HG03103 (cell line): ENCODE measurements around the gene TRPM5.

ENCODE experiments used
- ATAC-seq: cut with Tn5 transposase; IDR thresholded peaks from one replicate; pipeline ENCODE4 v1.9.1; 2021; ENCODE audit warnings: low read depth; ENCODE audit not compliant: unreplicated experiment

Gene TRPM5

DNA sequence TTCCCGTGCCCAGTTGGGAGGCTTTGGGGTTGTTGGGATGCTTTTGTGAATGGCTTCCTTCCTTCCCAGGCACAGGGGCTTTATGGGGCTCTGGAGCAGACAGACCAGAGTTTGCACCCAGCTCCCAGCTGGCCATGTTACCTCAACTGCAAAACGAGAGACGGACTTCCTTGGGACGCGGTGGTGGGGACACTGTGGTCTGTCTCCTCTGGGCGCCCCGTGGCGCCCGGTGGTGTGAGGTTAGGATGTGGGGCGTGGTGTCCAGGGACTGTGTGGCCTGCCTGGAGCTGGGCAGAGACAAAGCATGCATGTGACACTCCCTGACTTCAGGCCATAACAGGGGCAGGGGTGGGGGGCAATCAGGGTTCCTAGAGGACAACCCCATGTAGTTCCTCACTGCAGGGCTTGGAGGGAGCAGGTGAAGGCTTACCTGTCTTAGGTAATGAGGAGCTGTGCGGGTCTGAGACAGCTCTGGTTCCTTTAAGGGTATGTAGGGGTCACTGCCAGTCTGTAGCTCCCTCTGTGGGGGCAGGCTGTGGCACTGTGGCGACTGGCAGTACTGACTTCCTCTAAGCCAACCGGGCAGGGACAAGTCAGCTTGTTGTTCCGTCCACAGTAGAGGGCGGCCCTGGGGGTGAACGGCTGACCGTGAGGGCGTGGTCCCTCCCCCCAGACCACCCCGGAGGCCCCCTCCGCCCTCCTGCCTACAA is 14.9 kb upstream of the TRPM5 start:
- no peak for ATAC-seq

DNA sequence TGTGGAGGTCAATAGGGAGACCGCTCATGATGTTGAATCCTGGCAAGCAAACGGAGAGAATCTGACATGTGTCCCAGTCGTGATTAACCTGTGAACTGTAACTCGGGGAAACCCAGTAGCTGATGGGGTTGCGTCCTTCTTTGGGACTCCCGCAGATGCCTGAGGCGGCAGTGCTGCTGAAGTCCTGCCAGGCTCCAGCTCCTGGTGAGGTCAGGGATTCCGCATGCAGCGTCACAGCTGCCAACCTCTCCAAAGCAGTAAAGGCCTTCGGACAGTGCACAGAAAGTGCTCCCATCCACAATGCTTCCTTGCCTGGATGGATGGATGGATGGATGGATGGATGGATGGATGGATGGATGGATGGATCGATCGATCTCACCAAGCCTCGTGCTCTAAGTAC is 14.0 kb upstream of the TRPM5 start:
- ATAC-seq = no peak

DNA sequence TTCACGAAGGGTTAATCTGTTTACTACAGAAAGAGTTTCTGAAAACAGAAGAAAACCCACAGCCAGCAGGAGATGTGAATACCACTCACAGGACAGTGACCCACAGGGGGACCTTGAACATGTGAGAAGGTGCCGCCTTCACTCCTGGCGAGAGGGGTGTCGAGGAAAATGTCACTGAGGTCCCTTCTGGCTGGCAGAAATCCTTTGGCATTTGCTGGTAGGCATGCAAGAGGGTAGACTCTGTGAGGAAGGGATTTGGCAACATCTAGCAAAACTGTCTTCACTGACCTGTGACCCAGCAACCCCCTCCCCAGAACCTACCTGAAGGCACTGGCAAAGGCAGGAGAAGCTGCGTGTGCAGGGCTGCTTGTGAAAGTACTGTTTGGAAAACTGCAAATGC is 9.1 kb upstream of the TRPM5 start:
- ATAC-seq = no peak

DNA sequence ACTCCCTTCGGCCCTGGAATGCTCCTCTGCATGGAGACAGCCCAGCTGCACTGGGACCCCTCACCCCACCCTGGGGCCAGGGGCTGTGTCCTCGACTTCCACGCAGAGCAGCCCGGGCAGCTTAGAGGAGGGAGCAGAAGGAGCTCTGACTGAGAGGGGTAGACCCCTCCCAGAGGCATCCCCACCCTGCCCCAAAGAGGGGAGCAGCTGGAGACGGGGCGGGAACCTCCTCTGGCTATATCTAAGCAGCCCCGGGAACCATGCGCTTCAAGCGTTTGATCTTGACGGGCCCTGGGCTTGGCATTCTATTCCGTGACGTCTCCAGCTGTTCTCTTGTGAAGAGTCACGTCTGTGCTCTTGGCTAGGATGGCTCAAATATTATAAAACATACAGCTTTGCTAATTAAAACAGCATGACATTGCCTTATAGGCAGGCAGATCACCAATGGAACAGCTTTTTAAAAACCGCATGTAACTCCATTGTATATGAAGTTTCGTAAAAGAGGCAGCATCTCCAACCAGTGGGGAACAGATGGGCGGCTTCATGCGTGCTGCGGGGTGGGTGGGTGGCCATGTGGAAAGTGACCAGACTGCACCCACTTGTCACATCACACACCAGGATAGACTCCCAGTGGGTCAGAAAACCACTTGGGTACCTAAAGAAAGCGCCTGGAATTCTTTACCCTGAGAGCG is 8.2 kb upstream of the TRPM5 start:
- no peak for ATAC-seq

DNA sequence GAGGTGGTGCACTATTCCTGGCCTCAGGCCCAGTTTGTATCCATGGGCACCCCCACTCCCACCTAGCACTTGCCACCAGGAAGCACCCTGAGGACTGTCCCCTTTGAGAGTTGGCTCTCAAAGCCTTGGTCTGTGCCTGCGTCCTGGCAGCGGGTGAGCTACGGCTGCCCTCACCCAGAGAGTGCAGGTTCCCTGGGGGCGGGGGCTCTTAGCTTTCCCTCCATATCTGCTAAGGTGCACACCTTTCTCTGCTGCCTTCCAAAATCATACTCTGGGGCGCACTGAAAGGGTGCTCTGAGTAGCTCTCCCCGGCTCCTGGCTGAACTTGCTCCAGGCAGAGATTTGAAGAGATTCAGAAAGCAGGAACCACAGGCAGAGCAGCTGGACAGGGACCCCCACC is 7.6 kb upstream of the TRPM5 start:
- no peak for ATAC-seq

DNA sequence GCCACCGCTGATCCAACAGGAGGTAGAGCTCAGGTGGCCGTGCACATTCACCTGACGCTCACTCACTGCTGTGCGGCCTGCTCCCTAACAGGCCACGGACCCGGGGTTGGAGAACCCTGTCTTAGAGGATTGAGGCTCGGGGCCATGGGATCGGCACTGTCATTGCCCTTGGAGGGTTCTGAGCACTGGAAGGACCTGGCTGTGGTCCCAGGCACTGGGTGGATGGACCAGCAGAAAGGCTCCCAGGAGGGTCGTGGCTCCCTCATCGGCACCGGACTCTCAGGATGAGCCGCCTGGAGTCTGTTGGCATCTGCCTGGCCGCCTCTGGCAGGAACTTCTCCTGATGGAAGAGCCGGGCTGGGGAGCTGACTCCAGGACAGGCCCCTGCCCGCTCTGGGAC is 7.0 kb upstream of the TRPM5 start:
- no peak for ATAC-seq

DNA sequence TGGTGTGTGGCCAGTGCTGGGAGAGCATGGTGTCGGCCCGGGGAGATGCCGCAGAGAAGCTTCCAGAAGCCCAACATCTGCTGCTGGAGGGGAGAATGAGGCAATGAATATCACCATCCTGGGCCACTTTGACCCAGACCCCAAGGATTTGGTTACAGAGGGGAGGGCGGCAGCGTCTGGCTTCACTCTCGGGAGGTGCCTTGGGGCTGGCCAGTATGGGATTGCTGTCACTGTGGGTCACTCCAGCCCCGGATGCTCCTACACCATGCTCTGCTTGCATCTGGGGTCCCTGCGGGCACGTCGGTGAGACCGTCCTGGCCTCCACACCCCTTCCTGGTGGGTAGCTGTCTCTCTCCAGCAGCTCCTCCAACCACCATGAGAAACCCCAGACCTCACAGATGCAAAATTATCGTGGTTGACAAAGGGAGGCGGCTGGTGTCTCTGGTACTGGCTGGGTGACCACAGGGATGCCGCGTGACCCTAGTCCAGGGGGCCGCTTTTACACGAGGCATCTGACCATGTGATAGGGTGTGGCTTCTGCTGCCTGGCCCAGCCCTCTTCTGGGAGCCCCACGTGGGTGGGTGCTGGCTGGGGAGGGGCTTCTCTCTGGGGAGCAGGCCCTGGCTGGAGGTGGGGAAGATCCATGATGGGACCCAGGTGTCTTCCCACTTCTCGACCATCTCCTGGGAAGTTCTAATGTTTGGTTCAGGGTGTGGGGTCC is 6.2 kb upstream of the TRPM5 start:
- no peak for ATAC-seq

DNA sequence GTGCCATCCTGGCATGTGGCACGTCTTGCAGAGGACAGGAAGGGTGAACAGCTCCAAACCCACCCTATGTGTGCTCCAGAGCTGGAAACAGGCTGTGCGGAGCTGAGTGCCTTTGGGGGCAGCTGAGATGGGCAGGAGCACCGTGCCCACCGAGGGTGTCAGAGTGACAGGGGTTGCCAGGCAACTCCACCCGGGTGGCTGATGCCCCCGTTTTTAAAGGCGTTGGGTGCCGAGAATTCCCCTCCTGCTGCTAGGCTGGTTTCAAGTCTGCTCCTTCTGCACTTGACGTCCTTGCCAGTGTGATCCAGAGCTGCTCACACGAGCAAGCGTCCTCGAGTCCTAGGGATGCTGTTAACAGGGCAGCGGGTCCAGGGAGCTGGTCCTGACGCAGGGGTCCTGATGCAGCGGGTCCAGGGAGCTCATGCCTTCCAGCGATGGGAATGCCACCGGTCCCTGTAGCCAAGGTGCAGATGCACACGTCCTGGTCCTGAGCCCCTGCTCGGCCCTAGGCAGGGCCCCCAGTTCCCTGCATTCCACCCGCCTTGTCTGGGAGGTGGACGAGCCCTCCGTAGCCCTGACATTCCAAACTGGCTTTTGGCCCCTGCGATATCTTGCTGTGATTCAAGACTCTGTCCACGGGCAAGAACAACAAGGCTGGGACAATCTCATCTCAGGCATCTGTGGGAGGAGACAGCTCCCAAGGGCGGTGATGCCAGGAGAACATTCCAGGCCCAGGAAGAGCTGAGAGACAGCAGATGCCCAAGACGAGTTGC is 5.4 kb upstream of the TRPM5 start:
- ATAC-seq = no peak

DNA sequence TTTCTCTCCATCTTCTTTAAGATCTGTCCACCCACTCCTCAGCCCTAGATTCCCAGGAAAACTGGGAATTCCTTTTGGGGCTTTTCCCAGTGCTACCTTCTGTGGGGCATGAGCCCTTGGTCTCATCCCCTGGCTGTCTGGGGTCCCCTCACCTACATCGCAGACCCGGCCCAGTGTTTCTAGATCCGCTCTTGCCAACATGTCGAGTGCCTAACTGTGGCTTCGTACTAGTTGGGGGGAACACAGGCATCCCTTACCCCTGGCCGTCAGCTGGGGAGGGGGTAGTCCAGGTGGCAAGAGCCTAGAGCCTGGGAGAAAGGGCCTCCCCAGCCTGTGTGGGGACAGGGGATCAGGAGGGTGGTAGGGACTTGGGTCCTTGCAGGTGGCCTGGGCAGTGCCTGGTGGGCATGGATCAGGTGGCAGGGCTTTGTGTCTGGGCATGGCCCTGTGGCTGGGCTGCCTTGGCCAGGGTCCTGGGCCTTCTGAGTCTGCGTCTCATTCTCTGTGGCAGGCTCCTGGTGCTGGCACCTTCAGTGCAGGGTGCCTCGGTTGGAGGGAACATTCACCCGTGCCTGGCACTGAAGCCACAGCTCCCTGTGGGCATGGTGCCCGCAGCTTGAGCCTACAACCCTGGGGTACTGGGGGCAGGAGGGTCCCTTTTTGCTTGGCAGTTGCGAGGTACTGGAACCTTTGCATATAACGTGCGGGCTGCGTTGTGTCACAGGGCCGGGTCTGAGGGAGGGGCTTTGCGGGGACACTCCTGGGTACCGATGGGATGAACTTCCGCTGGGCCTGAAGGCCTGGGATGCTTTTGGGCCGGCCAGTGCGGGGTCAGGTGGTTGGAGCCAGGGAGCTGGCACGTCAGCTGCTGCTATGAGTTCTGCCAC is 4.6 kb upstream of the TRPM5 start:
- no peak for ATAC-seq

DNA sequence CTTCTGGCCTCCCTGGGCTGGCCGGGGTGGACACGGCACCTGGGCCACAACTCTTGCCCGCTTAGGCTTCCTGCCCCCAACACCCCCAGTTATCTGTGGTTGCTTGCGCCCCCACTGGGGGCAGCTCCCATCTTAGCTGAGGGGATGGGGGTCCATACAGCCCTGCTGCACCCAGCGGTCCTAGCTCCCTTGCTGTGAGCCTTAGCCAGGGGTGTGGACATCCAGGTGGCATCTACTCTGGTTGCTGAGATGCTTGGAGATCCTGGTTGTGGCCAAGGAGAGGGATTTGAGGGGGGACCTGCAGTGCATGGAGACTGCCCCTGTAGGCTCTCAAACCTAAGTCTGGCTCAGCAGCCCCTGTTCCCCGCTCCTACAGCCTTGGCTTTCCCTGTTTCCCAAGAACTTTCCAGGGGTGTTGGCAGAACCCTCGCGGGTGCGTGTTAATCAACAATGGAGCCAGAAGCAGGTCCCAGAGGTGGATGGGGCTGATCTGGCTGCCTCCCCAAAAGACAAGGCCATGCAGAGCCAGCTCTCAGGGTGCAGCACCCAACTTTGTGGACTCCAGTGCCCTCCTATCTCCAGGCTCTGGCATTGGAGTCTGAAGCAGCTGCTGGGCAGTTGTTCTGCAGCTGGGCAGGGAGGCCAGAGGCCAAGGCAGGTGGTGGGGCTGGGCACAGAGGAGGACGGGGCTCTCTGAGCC is 3.8 kb upstream of the TRPM5 start:
- no peak for ATAC-seq

DNA sequence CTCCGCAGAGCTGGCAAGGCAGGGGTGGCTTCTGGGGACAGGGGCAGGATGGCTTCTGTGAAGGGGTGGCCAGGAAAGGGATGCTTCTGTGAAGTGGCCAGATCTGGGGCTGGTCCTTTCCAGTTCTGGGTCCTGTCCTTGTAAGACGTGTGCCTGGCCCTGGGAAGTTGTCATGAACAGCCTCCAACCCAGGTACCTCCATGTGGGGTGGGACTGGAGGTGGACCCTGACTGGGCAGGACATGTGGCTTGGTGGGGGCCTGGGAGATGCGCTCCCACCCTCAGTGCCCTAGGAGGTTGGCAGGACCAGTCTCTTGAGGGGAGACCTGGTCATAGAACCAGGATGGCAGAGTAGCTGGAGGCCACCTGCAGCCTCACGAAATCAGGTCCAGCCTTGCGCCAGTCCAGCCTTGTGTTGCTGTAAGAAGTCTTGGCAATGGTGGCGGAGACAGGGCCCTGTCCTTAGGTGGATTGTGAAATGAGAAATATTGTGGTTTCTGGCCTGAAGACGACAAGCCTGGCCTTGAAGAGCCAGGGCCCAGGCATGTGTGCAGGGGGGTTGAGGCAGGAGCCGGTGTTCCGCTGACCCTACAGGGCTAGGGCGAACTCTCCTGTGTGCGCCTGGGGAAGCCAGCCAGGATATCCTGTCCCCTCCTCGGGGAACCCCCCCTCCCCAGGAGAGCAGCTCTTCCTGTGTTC is 3.1 kb upstream of the TRPM5 start:
- no peak for ATAC-seq

DNA sequence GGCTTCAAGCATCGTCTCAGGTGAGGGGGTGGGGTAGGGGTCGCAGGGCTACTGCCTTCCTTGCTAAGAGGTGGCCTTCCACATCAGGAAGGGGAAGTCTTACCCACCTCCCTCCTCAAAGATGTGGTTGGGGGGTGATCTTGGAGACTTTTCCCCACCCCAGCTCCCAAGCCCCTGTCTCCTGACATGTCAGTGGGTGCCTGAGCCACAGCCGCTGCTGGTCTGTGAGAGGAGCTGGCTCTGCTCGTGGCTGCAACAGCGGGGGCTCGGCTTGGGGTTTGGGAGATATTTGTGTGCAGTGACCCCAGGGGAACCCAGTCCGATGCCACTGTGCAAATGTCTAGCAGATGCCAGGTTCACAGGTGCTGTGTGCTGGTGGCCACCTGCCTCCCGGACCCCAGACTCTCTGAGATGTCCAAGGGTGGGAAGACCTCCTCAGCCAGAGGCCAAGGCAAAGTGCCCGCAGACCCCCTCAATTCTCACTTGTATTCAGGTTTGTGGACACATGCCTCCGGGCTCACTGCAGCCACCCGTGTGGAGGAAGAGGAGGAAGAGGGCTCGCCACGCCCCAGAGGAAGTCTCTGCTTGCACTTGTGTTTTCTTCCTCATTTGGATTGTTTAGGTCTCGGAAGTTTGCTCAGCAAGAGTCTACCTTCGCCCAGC is 2.4 kb upstream of the TRPM5 start:
- ATAC-seq = no peak

DNA sequence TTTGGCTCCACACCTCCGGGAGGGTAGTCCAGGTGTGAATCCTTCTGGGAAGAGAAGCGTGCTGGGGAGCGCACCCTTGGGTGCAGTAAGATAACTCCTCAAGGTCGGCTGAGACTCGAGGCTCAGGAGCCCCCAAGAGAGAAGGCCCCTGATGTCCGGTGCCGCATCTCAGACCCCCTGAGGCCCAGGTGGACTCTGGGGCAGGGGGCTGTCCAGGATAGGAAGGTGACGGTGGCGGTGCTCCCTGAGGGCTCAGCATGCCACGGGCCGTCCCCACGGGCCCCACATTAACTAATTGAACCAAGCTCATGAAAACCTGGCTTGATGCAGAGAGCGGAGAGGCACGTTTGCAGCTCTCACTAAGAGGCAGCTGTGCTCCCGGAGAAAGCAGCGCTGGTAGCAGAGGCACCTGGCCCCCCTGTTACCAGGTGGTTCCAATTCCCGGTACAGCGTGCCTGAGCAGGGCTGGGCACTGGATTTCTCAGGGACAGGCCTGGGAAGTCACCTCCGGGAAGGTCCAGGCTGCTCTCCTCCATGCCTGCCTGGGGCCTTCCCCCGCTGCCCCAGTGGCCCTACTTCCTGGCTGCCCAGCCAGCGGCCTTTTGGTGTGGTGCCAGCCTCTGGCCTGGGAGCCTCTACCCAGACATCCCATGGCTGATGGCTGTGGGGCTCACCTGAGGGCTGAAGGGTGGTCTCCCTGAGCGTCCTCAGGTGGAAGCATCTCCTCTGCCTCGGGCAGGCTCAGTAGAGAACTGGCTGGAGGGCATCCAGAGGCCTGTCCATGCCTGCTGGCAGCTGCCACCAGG is 1.6 kb upstream of the TRPM5 start:
- ATAC-seq = no peak

DNA sequence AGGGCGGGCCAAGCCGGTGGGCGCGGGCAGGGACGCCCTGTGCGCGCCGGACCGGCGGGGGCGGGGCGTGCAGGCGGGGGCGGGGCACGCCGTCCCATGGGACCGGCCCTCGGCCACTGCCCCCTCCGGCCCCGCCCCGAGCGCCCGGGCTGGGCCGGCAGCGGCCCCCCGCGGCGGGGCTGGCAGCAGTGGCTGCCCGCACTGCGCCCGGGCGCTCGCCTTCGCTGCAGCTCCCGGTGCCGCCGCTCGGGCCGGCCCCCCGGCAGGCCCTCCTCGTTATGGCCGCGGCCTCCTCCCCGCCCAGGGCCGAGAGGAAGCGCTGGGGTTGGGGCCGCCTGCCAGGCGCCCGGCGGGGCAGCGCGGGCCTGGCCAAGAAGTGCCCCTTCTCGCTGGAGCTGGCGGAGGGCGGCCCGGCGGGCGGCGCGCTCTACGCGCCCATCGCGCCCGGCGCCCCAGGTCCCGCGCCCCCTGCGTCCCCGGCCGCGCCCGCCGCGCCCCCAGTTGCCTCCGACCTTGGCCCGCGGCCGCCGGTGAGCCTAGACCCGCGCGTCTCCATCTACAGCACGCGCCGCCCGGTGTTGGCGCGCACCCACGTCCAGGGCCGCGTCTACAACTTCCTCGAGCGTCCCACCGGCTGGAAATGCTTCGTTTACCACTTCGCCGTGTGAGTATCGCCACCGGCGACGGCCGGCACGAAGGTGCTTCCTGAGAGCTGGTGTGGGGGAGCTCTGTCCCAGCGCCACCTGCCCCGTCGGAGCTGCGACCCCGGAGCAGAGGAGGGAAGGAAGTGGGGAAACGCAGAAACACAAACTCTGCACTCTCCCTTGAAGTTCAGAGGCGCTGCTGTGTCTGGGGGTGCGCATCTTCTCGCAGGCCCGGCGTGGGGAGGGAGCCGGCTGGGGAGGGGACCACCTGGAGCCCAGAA is 769 bp upstream of the TRPM5 start, which contains the start of gene KCNQ1:
KCNQ1 (plus strand) TSS at position 188 of the 925 bp plus-strand sequence; CDS start at position 279, 91 bp downstream.
- ATAC-seq = no peak

DNA sequence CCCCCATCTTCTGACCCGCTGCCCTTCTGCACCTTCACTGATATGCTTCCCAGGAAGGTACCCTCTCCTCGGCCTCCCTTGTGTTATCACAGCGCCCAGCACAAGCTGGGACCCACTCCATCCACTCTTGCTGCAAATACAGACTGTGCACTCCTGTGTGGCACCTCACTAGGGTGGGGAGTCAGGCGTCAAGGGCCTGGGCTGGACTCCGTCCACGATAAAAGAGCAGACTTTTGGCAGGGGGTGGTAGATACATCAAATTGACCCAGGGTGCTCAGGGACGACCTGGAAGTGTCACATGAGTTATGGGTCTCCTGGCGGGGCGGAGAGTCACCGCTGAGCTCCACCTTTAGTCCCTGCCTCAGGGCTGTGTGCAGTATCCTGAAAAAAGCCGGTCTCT is 908 bp downstream of the TRPM5 start:
- ATAC-seq = no peak

DNA sequence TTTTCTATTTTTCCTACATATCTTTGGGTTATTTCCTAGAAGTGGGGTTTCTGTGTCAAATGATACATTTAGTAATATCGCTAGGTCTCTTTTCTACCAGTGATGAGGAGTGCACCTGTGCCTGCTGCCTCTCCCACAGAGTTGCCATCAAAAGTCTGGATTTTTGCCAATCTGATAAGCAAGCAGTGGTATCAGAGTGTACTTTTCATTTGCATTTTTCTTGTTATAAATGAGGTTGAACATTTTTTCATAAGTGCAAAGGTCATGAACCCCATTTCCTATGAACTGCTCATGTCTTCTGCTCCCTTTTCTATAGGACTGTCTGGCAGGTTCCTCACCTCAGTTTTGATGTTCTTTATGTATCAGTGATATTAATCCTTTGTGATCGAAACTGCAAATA is 1.7 kb downstream of the TRPM5 start:
- no peak for ATAC-seq
